ENCODE results near the gene IRF1.
"Not testable (repeated sequence)": the region's sequence is repeated elsewhere in the genome, so short reads cannot be mapped to it uniquely, and the experiment has no call there.

IRF1 gene

DNA sequence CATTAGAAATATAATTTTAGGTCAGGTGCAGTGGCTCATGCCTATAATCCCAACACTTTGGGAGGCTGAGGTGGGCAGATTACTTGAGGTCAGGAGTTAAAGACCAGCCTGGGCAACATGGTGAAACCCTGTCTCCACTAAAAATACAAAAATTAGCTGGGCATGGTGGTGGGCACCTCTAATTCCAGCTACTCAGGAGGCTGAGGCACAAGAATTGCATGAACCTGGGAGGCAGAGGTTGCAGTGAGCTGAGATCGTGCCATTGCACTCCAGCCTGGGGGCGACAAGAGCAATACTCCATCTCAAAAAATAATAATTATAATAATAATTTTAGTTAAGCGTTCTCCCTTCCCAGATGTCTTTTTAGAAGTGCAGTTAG, 52.3 kb downstream of the IRF1 start:
- not testable (repeated sequence) for DNase-seq (ENCODE audit: low read depth)

- peak; percentile 54 for DNase-seq (ENCODE audit: low read depth)
Measured at GRCh38 chr5:132437604-132438266, 52.8 kb downstream of the IRF1 start.

DNA sequence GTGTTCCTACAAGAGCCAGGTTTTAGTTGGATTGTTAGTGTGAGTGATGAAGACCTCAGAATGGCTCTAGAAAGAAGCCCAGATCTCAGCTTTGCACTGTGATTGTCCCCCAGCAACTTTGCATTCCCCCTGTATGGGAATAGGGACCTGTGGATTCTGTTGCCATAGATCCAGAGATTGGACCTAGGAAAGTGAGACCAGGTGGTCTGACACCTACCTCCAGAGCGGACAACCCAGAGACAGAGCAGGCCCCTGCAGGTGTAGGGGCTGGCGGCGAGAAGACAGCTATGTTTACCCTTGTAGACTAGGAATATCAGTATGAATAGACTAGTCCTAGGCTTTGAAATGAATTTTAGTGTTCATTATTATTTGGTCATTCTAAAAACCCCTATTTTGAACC, 53.6 kb downstream of the IRF1 start:
- DNase-seq (ENCODE audit: low read depth), result no peak

DNA sequence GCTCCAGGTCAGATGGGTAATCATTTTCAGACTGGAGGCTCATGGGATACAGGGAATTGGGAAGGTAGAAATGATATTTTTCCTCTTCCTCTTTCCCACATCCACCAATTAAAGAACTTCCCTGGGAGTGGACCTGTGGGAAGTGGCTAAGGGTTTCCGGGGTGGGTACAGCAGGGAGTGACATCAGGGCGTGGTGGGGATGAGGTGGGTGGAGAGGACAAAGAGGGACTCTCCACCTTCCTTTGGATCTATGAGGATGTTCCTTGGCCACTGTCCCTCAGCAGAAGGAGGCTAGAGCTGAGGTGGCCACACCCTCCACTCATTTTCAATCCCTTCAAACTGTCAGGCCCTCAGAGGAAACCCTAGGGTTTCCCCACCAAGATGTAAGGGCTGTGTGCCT, 54.7 kb downstream of the IRF1 start:
- no peak for DNase-seq (ENCODE audit: low read depth)

DNA sequence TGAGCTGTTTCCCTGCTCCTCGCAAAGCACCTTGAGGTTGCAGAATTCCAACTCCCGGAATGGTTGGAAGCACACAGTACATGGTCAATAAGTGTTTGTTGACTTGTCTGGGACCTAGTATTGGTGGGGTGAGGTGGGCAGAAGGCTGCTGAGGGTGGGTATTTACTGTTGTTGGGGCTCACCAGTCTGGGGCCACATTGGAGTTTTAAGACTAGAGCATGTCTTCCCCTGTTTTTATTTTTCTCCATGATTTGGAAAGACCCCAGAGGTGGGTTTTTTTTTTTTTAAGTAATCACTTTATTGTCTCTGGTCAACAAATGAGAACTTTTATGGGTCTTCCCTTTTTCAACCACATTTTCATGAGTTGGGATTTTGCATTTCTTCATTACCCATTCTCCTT, 55.1 kb downstream of the IRF1 start:
- no peak for DNase-seq (ENCODE audit: low read depth)

- DNase-seq (ENCODE audit: low read depth), result no peak
Measured at GRCh38 chr5:132434416-132435286, 55.9 kb downstream of the IRF1 start.

DNA sequence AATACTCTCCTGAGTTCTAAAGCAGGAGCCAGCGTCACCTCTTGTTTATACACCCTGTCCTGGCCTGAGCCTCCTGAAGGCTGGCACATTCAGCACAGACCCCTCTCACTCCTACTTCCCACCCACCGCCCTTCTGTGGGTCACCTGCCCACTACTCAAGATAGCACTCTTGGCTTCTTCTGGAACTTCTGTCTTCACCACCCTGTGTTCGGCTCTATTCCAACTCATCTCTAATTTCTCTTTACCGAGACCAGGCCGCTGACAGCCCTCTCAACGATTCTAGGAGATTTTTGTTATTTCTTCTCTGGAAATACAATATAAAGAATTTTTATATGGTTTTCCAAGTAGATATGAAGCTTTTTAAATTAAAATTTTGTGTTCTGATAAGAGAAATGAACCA, 57.4 kb downstream of the IRF1 start:
- DNase-seq (ENCODE audit: low read depth), result no peak

GRCh38 chr5:132431632-132432031, 58.9 kb downstream of the IRF1 start:
- no peak for DNase-seq (ENCODE audit: low read depth)

All from stimulated activated CD8-positive, alpha-beta memory T cell treated with anti-CD3 and anti-CD28 coated beads, Interleukin-4, amount 100 ng/mL, for 24 hours (primary cell).